Stimulated activated CD4-positive, alpha-beta T cell treated with anti-CD3 and anti-CD28 coated beads, Interleukin-2, amount 100 ng/mL, for 48 hours (primary cell): Measurements from ENCODE around the gene WTIP.

Experiments
- DNase-seq, 2 donors: peaks; one replicate each; pipeline ENCODE4 v3.0.0-alpha.2; 2020

Gene WTIP

GRCh38 chr19:34479396-34479795 lies 2.2 kb upstream of the WTIP start:
- DNase-seq = no peak

GRCh38 chr19:34480491-34480890 lies 1.1 kb upstream of the WTIP start:
- DNase-seq = no peak

- no peak for DNase-seq
Observed at GRCh38 chr19:34481861-34482379, 362 bp downstream of the WTIP start.

- no peak for DNase-seq
Observed at GRCh38 chr19:34482380-34483250, 1.1 kb downstream of the WTIP start.

GRCh38 chr19:34484328-34484727 lies 2.8 kb downstream of the WTIP start:
- no peak for DNase-seq

- no peak for DNase-seq
Observed at GRCh38 chr19:34485831-34486230, 4.3 kb downstream of the WTIP start.

- no peak for DNase-seq
Observed at GRCh38 chr19:34487651-34488051, 6.1 kb downstream of the WTIP start.

GRCh38 chr19:34489175-34489574 lies 7.6 kb downstream of the WTIP start:
- DNase-seq = no peak

- no peak for DNase-seq
Observed at GRCh38 chr19:34490141-34490766, 8.7 kb downstream of the WTIP start.

GRCh38 chr19:34493038-34493648 lies 11.6 kb downstream of the WTIP start:
- no peak for DNase-seq

- no peak for DNase-seq
Observed at GRCh38 chr19:34493649-34494044, 12.1 kb downstream of the WTIP start.

GRCh38 chr19:34494601-34495000 lies 13.0 kb downstream of the WTIP start:
- no peak for DNase-seq

- DNase-seq = no peak
Observed at GRCh38 chr19:34495416-34495815, 13.9 kb downstream of the WTIP start.

GRCh38 chr19:34497112-34497805 lies 15.7 kb downstream of the WTIP start:
- no peak for DNase-seq

- no peak for DNase-seq
Observed at GRCh38 chr19:34499155-34499834, 17.7 kb downstream of the WTIP start.

- DNase-seq = no peak
Observed at GRCh38 chr19:34500656-34501120, 19.1 kb downstream of the WTIP start.

- peak; percentile 92 to 94 for DNase-seq
Observed at GRCh38 chr19:34501339-34502320, 20.1 kb downstream of the WTIP start.

GRCh38 chr19:34502582-34503411 lies 21.2 kb downstream of the WTIP start:
- DNase-seq = no peak

- DNase-seq = no peak
Observed at GRCh38 chr19:34503531-34504272, 22.1 kb downstream of the WTIP start.
